GM19372 (cell line): ENCODE measurements around the gene NME9.
"Not testable (repeated sequence)": the region's sequence is repeated elsewhere in the genome, so short reads cannot be mapped to it uniquely, and the experiment has no call there.

Source experiments
- ATAC-seq: cut with Tn5 transposase; IDR thresholded peaks from one replicate; pipeline ENCODE4 v1.9.1; 2021; ENCODE audit warnings: mild to moderate bottlenecking, low read depth, moderate library complexity; ENCODE audit not compliant: unreplicated experiment

Gene NME9, protein sequence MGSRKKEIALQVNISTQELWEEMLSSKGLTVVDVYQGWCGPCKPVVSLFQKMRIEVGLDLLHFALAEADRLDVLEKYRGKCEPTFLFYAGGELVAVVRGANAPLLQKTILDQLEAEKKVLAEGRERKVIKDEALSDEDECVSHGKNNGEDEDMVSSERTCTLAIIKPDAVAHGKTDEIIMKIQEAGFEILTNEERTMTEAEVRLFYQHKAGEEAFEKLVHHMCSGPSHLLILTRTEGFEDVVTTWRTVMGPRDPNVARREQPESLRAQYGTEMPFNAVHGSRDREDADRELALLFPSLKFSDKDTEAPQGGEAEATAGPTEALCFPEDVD

DNA sequence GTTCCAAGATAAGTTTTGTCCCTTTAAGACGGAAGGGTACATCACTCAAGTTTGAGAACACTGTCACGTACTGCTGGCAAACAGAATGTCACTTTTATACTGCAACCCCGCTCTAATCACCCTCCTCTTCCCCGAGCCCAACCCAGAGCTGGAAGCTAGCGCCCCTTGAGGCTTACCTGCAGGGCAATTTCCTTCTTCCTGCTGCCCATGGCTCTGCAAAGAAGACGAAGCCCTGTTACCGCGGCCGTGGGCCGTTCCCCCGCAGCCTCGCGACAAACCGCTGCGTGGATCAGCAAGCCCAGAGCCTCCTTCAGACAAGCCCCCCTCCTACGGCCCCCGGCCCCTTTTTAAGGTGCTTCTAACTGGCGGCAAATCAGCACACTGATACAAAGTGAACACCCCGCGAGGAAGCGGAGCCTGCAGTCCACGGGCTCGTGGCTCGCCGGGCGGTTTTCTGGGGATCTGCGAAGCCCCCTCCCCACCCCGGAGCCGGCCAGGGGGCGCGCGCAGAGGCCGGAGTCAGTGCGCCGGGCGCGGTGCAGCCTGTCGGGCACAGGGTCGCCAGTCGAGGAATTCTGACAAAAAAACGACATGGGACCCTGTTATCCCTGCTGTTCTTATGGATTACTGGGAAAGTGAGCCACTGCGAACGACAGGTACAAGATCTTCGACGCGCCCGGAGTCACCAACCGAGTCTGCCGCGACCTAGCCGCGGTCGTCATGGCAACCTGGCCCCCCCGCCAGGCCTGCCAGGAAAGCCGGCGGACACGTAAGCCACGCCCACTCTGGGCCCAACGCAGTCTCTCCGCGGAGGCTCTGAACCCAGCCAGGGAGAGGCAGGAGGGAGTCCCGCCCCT is at the start of gene NME9:
Gene NME9 (minus strand): TSS at position 725 of the 857 bp plus-strand sequence. CDS start 516 bp downstream, at position 209.
- ATAC-seq = peak; percentile 73

DNA sequence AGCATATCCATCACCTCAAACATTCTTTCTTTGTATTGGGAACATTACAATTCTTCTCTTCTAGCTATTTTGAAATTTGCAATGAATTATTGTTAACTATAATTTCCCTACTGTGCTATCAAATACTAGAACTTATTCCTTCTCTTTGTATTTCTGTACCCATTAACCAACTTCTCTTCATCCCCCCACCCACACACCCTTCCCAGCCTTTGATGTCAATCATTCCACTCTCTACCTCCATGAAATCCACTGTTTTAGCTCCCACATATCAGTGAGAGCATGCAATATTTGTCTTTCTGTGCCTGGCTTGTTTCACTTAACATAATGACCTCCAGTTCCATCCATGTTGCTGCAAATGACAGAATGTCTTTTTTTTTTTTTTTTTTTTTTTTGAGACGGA is 49.3 kb upstream of the NME9 start:
- no peak for ATAC-seq

DNA sequence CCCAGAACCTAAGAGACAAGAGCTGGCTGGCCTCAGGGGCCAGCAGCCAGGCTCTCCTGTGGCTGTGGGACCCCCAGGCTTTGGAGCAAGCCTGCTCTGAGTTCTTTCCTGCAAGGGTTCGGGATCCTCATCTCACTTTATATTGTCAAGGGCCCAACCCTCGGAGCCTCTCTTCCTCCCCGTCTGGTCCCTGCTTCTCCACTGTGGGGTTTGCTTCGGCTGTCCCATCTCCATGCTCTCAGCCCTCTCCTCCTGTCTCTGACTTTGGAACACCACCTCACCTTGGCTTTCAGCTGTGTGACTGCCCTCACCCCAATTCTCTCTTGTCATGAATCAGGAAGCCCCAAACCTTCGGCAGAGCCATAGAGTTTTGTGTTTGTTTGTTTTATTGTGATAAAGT is 48.7 kb upstream of the NME9 start:
- no peak for ATAC-seq

DNA sequence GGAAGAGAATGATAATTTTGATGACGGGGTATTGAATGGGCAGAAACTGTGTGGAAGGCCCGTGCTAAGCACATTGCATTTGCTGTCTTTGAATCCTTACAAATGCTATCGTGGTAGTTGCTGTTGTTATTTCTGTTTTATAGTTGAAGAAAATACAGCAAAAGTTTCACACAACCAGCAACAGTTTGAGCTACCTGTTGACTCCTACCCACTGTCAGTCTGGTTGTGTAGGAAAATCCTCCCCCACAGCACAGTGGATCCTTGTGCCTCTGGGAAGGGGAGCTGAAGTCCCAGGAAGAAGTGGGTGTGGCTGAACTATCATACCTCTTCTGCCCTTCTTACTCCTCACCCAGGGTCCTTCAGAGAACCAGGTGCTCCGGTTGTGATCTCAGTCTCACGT is 48.2 kb upstream of the NME9 start:
- ATAC-seq = no peak

DNA sequence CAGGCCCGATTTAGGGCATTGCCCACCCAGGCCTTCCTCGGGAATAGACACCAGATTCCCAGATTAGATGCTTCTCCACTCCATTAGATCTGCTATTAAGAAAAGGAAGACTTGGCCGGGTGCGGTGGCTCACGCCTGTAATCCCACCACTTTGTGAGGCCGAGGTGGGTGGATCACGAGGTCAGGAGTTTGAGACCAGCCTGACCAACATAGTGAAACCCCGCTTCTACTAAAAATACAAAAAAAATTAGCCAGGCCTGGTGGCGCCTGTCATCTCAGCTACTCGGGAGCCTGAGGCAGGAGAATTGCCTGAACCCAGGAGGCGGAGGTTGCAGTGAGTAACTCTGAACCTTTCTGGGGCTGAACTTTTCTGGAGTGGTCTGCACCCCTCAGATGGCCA is 47.6 kb upstream of the NME9 start:
- ATAC-seq = not testable (repeated sequence)

DNA sequence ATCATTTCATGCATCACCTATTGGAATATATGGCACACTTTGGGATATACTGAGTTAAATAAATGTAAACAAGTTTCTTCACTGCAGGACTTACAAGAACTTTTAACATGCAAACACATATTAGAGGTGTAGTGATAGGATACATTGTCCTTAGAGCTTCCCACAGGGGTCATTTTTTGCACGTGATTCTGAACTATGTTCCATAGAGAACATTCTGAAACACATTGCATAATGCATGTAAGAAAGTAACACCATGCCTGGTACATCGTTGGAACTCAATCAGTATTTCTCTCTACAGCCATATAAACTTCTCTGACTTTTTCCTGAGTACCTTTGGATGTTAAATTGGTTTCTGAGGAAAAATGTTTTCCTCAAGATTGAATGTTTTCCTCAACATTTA is 47.0 kb upstream of the NME9 start:
- no peak for ATAC-seq

DNA sequence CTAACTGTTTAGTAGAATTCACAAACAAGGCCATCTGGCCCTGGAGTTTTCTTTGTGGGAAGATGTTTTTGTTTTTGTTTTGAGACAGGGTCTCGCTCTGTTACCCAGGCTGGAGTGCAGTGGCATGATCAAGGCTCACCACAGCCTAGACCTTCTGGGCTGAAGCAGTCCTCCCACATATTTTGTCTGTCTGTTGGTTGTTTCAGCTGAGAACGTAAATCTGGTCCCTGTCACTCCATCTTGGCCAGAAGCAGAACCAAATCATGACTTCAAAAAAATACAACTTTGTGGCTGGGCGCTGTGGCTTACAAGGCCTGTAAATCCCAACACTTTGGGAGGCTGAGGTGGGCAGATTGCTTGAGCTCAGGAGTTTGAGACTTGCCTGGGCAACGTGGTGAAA is 45.8 kb upstream of the NME9 start:
- no peak for ATAC-seq

DNA sequence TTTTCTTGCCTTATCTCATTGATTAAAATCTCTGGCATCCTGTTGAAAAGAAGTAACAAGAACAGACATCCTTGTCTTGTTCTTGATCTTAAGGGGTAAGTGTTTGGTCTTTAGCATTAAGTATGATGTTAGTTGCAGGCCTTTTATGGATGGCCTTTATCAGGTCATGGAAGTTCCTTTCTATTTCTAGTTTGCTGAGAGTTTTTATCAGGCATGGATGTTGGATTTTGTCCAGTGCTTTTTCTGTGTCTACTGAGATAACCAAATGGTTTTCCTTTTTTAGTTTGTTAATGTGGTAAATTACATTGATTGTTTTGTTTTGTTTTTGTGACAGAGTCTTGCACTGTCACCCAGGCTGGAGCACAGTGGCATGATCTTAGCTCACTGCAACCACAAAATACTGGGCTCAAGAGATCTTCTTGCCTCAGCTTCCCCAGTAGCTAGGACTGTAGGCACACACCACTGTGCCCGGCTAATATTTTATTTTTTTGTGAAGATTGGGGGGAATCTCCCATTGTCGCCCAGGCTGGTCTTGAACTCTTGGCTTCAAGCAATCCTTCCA is 45.0 kb upstream of the NME9 start:
- ATAC-seq = no peak

DNA sequence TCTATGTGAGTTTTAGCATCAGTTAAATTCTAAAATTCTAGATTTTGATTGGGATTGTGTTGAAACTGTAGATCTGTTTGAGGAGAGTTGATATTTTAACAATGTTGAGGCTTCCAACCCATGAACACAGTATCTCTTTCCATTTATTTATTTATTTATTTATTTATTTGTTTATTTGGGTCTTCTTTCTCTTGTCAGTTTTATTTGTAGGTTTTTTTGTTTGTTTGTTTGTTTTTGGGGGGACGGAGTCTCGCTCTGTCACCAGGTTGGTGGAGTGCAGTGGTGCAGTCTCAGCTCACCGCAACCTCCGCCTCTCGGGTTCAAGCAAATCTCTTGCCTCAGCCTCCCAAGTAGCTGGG is 44.1 kb upstream of the NME9 start:
- no peak for ATAC-seq

DNA sequence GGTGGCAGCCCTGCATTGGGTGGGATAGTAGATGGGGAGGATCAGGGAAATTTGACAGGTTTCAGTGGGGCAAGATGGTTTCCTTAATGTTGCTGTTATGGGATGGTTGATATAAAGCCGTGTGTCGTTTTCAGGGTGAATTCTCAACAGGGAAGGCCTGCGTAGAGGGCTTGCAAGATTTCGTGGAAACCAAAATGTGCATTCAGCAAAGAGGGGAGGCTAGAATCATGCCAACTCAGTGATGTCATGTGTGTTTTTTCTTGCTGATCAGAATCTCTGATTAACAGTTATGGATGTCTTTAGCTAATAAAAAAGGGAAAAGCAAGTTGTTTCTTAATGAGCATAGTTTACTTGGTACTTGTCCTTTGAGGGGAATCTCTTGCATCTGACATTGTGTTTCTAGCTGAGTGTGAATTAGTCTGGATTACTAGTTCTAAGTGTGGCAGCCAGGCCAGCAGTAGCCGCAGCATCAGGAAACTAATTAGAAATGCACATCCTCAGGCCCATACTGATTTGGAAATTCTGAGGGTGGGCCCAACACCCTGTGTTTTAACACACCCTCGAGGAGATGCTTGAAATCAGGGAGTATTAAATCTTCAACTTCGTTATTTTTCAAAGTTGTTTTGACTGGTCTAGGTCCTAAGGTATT is 43.6 kb upstream of the NME9 start:
- ATAC-seq = no peak

DNA sequence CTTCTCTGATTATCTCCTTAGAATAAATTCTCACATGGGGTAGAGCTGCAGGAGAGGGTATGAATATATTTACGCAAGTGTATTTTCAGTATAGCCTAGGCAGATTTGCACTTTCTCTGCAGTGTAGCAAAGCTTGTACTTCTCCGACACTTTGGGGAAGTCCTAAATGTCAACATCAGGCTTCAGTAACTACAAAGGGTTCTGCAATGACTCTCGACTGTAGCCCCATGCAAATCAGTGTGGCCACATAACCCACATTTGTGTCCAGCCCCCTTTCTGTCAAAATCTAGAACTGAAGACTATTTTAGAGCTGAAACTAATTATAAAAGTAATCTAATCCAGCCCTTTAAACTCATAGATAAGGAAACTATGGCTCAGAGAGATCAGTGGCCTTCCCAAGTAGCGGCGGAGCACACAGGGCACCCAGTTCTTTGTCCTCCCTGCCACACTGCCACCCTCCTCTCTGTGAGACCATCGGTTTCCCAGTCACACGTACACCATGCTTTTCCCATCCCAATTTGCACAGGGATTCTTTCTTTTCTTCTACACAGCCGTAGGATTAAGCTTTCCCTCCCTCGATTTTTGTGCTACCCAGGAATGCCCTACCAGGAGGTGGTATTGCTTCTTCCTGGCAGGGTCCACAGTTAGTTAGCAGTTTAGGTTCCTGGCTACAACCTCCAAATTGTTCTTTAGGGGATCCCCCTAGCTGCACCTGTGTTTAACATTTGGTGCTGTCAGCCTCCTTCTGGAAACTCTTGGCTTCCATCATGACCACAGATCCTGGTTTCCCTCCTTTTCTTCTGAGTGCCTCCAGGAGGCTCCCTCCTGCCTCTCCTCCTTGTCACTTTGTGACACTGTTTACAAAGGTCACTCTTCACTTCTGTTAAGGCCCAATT is 41.7 kb upstream of the NME9 start:
- peak; percentile 99 for ATAC-seq

DNA sequence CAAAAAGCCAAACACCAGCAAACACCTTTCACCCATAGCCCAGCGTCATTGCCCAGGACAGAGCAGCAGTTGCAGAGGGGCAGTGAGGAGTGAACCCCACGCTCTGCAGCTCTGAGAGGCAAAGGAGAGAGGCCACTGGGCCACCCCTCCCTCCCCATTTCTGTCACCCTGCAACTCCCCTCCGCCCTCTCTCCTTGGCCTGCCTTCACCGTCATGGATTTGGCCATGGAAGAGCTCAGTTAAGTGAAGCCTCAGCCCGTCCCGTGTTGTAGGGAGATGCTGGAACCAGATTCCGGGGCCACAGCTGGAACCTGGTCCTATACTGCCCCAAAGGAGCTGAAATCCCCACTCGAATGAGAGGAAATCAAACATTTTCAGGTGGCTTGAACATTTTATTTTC is 40.7 kb upstream of the NME9 start:
- no peak for ATAC-seq

DNA sequence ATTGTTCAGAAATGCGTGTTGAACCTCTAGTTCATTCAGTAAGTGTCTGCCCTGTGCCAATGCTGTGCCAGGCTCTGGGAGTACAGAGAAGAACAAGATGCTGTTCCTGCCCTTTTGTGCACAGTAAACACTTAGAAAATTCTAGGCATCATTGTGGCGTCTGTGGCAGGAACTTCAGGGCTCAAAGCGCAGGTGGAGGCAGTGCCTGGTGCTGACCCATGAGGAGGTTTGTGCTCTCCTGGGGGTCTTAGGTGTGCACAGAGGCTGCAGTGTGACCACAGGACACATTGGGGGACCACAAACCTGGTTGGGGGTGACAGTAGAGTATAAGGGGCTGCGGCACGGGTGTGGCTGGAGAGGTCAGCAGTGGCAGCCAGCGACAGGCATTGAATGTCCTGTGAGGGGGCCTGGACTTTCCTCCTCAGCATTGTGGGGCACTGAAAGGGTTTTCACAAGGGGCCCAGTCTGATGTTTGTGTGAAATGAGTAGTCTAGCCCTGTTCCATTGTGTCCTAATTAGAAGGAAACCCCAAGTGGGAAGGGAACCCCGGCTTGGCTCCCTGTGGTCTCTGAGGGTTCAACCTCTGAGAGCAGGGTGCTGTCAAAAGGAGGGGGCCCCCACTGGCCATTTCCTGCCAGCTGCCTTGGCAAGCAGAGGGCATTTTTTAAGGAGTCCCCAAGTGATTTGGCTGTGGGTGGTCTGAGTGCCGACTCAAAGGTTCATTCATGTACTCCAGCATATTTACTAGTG is 39.7 kb upstream of the NME9 start:
- no peak for ATAC-seq

DNA sequence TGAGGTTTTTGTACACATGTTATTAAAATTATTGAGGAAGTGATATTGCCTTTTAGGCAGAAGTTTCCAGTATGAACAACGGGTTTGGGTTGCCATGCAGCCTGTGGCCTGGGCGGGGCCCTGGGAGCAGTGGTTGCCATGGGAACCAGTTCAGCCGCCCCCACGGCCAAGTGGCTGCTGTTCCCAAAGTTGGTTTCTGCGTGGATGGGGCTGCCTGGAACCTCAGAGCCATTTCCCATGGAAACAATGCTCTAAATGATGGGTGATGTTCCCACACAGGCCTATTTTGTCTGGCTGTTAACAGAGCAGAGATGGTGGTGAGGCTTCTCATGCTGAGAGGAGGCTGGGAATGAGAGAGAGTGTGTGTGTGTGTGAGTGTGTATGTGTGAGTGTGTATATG is 38.3 kb upstream of the NME9 start:
- ATAC-seq = no peak

DNA sequence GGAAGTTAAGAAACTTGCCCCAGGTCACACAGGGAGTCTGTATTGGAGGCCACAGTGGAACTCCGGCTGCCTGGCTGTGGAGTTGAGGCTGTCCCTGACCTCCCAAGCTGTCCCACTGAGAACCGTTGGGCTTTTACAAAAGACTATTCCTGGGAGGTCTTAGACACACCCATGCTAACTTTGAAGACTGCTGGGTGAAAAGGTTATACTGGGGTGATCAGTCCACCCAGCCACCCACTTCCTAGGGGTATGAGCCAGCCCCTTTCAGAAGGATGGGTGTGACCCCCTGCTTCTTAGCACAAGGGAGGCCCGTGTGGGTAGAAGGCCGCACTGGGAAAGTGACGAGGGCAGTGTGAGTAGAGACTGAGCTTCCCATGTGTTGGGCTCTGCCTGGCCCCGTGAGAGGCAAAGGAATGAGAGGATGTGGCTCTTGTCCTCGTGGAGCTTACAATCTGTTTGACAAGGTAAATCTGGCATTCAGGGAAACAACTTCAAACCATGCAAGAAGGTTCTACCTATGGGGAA is 37.7 kb upstream of the NME9 start:
- no peak for ATAC-seq

DNA sequence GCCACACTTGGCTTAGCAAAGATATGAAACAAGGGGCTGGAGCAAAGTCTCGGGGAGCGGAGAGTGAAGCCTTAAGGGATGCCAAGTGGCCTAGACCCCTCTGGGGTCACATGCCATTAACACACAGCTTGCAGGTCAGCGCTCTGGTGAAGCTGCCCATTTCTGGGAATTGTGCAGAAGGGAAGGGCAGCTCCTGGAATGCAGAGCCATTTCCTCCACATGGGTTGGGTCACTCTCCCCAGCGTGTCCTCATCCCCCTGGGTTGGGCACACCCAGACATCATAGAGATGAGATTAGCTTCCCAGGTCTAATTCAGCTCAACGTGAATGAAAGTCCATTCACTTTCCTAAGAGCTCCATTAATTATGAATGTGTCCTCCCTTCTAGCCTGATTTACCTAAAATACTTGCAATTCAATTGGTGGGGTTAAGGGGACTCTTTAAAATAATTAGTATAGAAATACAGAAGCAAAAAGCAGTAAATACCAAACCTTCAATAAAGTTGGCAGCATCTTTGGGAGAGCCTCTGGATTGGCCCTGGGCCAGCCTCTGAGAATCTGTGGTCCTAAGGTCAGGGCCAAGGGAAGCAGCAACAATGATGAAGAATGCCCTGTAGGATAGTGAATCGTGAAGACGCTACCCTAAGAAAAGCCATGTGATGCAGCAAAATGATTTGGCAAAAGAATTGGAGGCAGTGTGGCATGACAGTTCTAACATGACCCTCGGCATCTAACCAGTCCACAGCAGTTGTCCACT is 36.5 kb upstream of the NME9 start:
- ATAC-seq = no peak

DNA sequence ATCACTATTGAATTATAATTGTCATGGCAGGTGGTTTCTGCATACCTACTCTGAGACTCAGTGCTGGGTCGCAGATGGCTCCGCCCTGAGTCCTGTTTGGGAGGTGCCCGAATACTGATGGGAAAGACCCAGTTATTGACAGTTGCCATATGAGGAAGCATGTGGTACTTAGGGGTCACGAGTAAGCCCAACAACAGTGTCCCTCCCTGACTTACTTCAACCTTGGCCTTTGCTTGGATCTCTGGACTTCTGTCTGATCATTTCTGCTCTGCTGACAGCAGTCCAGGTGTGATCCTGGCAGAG is 35.6 kb upstream of the NME9 start:
- no peak for ATAC-seq

DNA sequence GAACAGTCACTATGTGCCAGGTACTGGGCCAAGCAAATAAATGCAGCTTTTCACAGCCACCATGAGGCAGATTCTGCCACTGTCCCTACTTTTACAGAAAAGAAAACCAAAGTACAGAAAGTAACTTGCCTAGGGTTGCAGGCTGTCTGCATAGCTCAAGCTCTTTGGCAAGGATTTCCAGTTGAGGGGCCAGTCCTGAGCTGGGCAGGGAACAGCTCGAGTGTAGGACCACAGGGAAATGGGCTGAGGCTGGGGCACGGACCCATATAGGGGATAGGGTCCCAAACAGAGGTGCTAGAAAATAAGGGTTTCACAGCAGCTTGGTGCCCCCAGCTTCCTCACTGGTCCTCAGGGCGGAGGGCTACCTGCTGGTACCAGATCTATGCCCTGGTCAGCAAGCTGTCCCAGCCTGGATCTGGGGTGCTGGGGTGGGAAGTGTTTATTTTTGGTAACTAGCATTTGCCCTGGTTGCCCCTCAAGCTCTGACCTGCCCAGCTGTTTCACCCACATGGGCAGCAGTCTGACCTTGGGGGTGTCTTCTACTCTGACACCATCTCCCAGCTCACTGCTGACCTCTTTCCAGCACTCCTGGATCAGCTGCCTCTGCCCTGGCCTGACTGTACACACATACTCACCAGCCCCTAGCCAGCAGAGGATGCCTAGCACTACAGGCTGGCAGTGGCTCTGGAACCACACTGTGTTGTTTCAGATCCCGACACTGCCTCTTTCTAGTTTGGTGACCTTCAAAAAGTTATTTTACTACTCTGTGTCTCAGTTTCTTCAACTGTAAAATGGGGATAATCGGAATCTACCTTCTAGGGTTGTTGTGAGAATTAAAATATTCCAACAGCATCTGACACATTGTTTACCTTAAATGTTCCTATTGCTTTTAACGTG is 35.0 kb upstream of the NME9 start:
- ATAC-seq = no peak
